SK-N-SH (cell line): ENCODE results near the gene DGCR2.

Experiments
- CTCF ChIP-seq: fragments of 200-600 bp; sonication (generic); IDR thresholded peaks from 2 replicates; pipeline ENCODE4 v1.6.1; 2017; ENCODE audit warnings: antibody characterized with exemption, mild to moderate bottlenecking, moderate library complexity
- EP300 ChIP-seq, 2 experiments: IDR thresholded peaks; 2 replicates each; pipeline versions ENCODE4 v1.4.0 to v1.6.1; 2012; ENCODE audit warnings: borderline replicate concordance in 1 of 2, low read depth in 1 of 2, low read length in 1 of 2
- JUND ChIP-seq: IDR thresholded peaks from 2 replicates; pipeline ENCODE4 v1.4.0; 2012
- MAX ChIP-seq: IDR thresholded peaks from 2 replicates; pipeline ENCODE4 v1.4.0; 2012; ENCODE audit warnings: low read depth
- MEF2A ChIP-seq: IDR thresholded peaks from 2 replicates; pipeline ENCODE4 v1.4.0; 2012; ENCODE audit warnings: low read depth, borderline replicate concordance
- MXI1 ChIP-seq: IDR thresholded peaks from 2 replicates; pipeline ENCODE4 v1.6.1; 2012; ENCODE audit warnings: mild to moderate bottlenecking, low read depth, low read length, improper control_type of control experiment
- REST ChIP-seq: IDR thresholded peaks from 2 replicates; pipeline ENCODE4 v1.6.1; 2012; ENCODE audit warnings: mild to moderate bottlenecking, low read depth, low read length, moderate library complexity
- TAF1 ChIP-seq: IDR thresholded peaks from 2 replicates; pipeline ENCODE4 v1.6.1; 2012; ENCODE audit warnings: low read depth, mild to moderate bottlenecking, low read length, moderate library complexity, borderline replicate concordance
- TCF12 ChIP-seq: IDR thresholded peaks from 2 replicates; pipeline ENCODE4 v1.4.0; 2012
- USF2 ChIP-seq: fragments of 150-350 bp; IDR thresholded peaks from 2 replicates; pipeline ENCODE4 v1.6.1; 2017; ENCODE audit warnings: antibody characterized with exemption, low read length, low read depth, borderline replicate concordance
- YY1 ChIP-seq: IDR thresholded peaks from 2 replicates; pipeline ENCODE4 v1.4.0; 2012; ENCODE audit warnings: low read depth, mild to moderate bottlenecking

- TF ChIP-seq CTCF: no peak
- no peak for TF ChIP-seq TAF1
- no peak for TF ChIP-seq MAX
- TF ChIP-seq EP300 (IDR thresholded peaks at IDR 0.05; ENCODE audit: borderline replicate concordance in 1 of 2, low read depth in 1 of 2, low read length in 1 of 2): no peak
- no peak for TF ChIP-seq USF2
- no peak for TF ChIP-seq MXI1
- TF ChIP-seq JUND: no peak
- TF ChIP-seq REST: no peak
- TF ChIP-seq YY1: no peak
- no peak for TF ChIP-seq TCF12
- no peak for TF ChIP-seq MEF2A
These were observed 3.8 kb downstream of the DGCR2 start for GRCh38 chr22:19118329-19118880.
